ENCODE data around the gene KRTCAP2. TPM values are rescaled to one million over a fixed set of nuclear protein-coding genes. Genes with fewer than 3 reads are reported as not detected.
A peak's percentile ranks its signal among the peaks of the same experiment; 100 is the strongest.

The KRTCAP2 gene
- total RNA-seq, 1 donor from 2014 or later = 117 TPM

- TF ChIP-seq POLR2AphosphoS5 (IDR thresholded peaks at IDR 0.05; ENCODE audit: insufficient read depth in 1 of 2, low read depth in 1 of 2) = no peak
- TF ChIP-seq POLR2A (IDR thresholded peaks at IDR 0.05) = no peak
- TF ChIP-seq CTCF (IDR thresholded peaks at IDR 0.05) = no peak
- peaks cover 38% of the 10 kb centered on the region for H3K4me1 ChIP-seq
- H3K27ac ChIP-seq = no peak overlapping the region
Observed at GRCh38 chr1:155210314-155211104, 37.4 kb upstream of the KRTCAP2 start.

GRCh38 chr1:155209312-155209721 lies 36.2 kb upstream of the KRTCAP2 start:
- no peaks in the 10 kb centered on the region for H3K27me3 ChIP-seq
- peaks cover 38% of the 10 kb centered on the region for H3K4me1 ChIP-seq
- no peak for TF ChIP-seq POLR2AphosphoS5 (IDR thresholded peaks at IDR 0.05; ENCODE audit: insufficient read depth in 1 of 2, low read depth in 1 of 2)
- TF ChIP-seq CTCF (IDR thresholded peaks at IDR 0.05) = no peak
- TF ChIP-seq POLR2A (IDR thresholded peaks at IDR 0.05) = no peak
- DNase-seq (ENCODE audit: extremely low spot score in 2 of 2) = no peak
- H3K9me3 ChIP-seq = no peaks in the 10 kb centered on the region
- H3K36me3 ChIP-seq = no peaks in the 10 kb centered on the region
- peak overlapping the region; percentile 99 for H3K27ac ChIP-seq
- intact Hi-C loops (cut with DNase I) = loop anchor here (5.0 kb wide), 1 partner anchor 33 kb away; a partner anchor contains a TSS
- peak overlapping the region; percentile 78 to 87 for H3K4me3 ChIP-seq

More at GRCh38 chr1:155210314-155211104, 37.4 kb upstream of the KRTCAP2 start:
- H3K4me3 ChIP-seq = no peak overlapping the region
- H3K9me3 ChIP-seq = no peaks in the 10 kb centered on the region
- intact Hi-C loops (cut with DNase I) = no loop called here
- DNase-seq (ENCODE audit: extremely low spot score in 2 of 2) = no peak
- H3K27me3 ChIP-seq = no peaks in the 10 kb centered on the region
- H3K36me3 ChIP-seq = no peaks in the 10 kb centered on the region

- no peaks in the 10 kb centered on the region for H3K27me3 ChIP-seq
- H3K4me3 ChIP-seq = peak within 1 kb of the TSS; percentile 78 to 87
- no peaks in the 10 kb centered on the region for H3K36me3 ChIP-seq
- peak within 1 kb of the TSS; percentile 99 for H3K27ac ChIP-seq
- TF ChIP-seq POLR2A (IDR thresholded peaks at IDR 0.05) = peak in 1 of 2 donors; percentile 9
- peak in 1 of 2 donors; percentile 93 for TF ChIP-seq POLR2AphosphoS5 (IDR thresholded peaks at IDR 0.05; ENCODE audit: insufficient read depth in 1 of 2, low read depth in 1 of 2)
- no peak for TF ChIP-seq CTCF (IDR thresholded peaks at IDR 0.05)
- intact Hi-C loops (cut with DNase I) = loop anchor here (5.0 kb wide), 1 partner anchor 34 kb away; a partner anchor contains a TSS
- no peaks in the 10 kb centered on the region for H3K9me3 ChIP-seq
- peak in 1 of 2 donors; percentile 95 for DNase-seq (ENCODE audit: extremely low spot score in 2 of 2)
- H3K4me1 ChIP-seq = peaks cover 38% of the 10 kb centered on the region
Observed at GRCh38 chr1:155208541-155209311, 35.6 kb upstream of the KRTCAP2 start, which contains the start of gene MTX1. TSS of gene MTX1 (plus strand) at chr1:155208695. CDS start at chr1:155208805, 110 bp downstream.

GRCh38 chr1:155207806-155208540 lies 34.9 kb upstream of the KRTCAP2 start, which contains the start of gene THBS3:
TSS of gene THBS3 (minus strand) at chr1:155207897. CDS start at chr1:155207876, 21 bp downstream.
- Histone ChIP-seq H3K4me3 (peak within 1 kb of the TSS; percentile 78 to 87), H3K9me3 (no peaks in the 10 kb centered on the region), H3K36me3 (no peaks in the 10 kb centered on the region), H3K27me3 (no peaks in the 10 kb centered on the region), H3K27ac (peak within 1 kb of the TSS; percentile 99), H3K4me1 (peaks cover 38% of the 10 kb centered on the region)
- no peak for DNase-seq (ENCODE audit: extremely low spot score in 2 of 2)
- no peak for TF ChIP-seq POLR2AphosphoS5 (IDR thresholded peaks at IDR 0.05; ENCODE audit: insufficient read depth in 1 of 2, low read depth in 1 of 2)
- no peak for TF ChIP-seq CTCF (IDR thresholded peaks at IDR 0.05)
- TF ChIP-seq POLR2A (IDR thresholded peaks at IDR 0.05) = no peak
- intact Hi-C loops (cut with DNase I) = loop anchor here (5.0 kb wide), 1 partner anchor 34 kb away; a partner anchor contains a TSS
